HG03196 (cell line): ENCODE measurements around the gene MRPS5.

Source experiments
- ATAC-seq: cut with Tn5 transposase; IDR thresholded peaks from one replicate; pipeline ENCODE4 v1.9.1; 2021; ENCODE audit not compliant: unreplicated experiment

The MRPS5 gene

DNA sequence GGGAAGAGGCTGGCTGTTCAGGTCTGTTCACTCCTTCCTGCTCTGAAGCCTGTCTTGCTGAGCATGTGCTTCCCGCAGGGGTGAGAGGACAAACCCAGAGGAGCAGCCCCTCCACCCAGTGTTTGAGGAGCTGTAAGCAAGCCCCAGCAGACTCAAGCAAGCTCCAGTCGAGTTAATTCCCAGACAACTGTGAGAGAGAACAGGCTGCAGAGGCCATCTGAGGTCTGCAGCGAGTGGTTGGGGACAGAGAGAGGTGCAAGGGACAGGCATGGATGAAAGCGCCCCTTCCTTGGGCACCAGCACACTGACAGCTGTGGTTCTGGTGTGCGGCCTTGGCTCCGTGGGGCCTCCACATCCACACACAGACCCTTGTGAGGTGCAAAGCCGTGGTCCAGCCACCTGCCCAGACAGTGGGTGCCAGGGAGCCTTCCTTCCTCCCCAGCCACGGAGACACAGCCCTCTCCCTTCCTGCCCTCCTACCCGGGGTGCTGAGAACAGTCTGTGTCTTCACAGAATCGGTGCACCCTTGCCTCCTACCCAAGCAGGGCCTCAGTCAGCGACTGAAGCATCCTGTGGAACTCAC is 59.9 kb downstream of the MRPS5 start:
- no peak for ATAC-seq

DNA sequence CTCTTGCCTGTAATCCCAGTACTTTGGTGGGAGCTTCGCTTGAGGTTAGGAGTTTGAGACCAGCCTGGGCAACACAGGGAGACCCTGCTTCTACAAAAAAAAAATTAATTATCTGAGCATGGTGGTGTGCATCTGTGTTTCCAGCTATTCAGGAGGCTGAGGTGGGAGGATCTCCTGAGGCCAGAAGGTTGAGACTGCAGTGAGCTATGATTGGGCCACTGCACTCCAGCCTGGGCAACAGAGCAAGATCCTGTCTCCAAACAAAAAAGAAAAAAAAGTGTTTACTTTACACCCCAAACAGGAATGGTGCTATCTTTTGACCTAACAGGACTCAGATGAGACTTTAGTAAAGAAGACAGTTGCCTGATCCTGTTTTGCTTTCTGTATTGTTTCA is 60.5 kb downstream of the MRPS5 start:
- no peak for ATAC-seq

DNA sequence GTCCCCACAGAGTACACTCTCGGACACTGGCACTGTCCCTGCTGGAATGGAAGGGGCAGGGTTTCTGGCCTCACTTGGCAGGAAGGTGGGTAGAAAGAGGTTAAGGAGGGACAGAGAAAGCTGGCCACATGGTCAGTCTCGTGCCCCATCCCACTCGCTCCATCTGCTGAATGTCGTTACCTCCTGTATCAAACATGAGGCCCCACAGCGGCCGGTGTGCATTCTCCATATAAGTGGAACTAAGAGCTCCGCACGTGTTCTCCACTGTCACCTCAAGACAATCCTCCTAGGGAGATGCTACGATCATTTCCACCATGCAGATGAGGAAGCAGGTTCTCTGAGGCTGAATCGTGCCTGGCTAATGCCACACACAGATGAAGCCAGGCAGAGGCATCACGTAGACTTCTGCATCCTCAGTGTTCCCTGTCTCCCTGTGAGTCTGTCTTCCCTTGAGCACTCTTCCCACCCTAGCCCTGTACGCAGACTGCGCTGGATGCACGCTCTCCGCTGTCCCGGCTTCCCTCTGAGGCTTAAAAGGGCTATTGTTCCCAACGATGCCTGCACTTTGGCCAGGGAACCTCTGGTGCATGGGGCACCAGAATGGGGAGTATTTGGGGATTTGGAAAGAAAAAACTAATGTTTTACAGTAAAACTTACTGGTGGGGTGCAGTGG is 61.0 kb downstream of the MRPS5 start:
- ATAC-seq: no peak

DNA sequence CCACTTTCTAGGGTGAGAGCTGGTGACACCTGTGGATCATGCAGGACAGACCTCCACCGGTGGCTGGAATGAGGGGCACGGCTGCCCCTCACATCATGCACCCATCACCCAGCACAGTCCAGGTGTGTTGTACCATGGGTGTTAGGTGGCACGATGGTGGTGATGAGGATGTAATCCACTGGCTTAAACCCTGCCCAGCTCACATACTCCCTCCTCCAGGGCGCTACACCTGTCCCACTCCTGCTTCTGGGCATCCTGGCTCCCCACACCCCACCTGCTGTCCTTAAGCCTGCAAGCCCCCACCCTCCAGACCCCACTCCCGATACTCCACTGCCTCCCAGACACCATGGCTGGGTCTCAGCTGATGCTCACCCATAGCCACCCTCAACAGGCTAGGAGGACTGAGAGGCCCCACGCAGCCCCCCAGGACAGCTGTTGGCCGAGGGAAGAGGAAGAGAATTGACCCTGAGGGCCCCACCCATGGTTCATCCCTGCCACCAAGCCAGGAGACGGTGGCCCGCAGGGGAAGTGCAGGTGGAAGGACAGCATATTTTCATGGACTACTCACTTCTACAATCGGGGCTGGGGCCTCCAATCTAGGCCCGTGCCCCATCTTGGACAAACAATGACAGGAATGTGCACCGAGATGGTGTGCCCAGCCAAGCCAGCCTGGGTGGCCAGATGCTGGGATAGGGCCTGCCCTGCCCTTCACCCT is 61.8 kb downstream of the MRPS5 start:
- ATAC-seq: no peak

DNA sequence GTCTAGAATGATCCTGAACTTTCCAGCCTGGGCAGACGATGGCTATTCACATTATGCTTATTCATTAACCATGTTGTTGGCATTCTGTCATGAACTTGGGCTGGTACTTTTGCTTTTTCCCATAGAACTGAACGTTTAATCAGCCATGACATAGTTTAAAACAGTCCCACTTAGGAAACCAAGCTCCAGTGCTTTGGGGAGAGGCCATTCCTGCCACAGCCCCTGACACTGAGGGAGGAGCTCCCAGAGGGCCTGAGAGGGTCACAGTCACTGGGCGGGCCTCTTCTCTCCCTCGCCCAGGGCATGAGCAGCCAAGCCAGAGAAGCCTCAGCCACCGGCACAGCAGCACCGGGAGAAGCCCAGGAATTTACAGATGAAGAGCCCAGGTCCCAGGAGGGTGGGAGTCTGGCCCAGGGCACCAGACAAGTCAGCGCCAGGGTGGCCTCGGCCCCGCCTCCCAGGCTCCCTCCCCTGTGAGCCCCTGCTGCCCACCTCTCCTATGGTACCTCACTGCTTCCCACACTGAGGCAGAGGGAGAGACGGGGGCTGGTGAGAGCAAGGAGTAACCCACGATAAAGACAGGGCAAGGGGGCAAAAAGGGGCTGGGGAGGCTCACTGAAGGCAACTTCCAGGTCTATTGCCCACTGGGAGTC is 62.5 kb downstream of the MRPS5 start:
- ATAC-seq: no peak

DNA sequence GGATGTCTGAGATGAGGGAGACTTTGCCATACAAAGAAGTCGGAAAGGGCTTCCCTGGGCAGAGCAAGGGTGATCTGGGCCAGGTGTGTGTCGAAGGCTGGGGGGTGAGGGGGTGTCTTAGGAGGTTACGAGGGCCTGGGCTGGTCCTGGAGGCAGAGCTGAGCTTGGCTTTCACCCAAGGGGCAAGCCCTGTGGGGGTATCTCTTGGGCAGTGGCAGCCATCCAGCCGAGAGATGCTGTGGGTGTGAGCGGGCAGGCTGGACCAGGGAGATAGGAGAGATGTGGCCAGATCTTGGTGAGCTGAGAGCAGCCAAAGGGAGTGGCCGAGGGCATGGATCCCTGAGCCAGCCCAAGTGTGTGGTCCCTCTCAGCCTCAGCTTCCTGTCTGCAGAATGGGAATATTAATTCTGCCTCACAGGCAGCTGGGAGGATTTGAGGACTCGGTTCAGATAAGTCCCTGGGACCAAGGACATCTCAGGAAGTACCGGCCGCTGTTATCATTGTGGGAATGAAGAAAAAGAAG is 63.1 kb downstream of the MRPS5 start:
- ATAC-seq: no peak

DNA sequence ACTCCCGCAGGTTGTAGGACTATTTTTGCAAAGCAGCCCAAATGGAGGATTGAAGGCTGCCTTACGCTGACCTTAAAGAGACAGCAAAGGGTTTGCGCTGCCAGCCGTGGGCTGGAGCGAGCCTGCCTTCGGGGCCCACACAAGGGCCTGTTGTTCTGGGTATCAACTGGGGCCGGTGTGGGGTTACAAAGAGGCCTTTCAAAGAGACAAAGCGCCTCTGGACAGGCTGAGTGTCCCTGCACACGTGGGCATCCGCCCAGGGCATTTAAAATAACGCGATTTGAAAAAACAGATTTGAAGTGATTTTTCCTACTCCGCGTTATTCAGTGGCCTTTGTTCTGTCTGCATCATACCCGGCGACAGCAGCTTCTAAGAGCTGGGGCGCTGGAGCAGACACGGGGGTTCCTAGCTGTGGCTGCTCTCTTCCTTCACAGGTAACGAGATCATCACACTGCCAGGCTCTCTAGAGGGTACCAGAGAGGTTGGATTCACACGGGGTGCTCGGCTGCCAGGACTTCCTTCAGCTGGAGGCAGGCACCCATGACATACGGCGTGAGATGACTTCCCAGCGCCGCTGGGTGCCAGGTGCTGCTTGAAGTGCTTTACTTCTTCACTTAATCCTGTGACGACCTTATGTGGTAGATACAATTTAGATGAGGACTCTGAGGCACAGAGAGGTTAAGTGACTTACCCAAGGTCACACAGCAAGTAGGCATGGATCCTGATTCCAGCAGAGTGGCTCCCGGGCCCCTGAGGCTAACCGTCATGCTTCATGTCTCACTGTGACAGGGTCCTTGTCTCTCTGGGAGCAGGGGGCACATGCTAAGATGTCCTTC is 63.9 kb downstream of the MRPS5 start:
- no peak for ATAC-seq

DNA sequence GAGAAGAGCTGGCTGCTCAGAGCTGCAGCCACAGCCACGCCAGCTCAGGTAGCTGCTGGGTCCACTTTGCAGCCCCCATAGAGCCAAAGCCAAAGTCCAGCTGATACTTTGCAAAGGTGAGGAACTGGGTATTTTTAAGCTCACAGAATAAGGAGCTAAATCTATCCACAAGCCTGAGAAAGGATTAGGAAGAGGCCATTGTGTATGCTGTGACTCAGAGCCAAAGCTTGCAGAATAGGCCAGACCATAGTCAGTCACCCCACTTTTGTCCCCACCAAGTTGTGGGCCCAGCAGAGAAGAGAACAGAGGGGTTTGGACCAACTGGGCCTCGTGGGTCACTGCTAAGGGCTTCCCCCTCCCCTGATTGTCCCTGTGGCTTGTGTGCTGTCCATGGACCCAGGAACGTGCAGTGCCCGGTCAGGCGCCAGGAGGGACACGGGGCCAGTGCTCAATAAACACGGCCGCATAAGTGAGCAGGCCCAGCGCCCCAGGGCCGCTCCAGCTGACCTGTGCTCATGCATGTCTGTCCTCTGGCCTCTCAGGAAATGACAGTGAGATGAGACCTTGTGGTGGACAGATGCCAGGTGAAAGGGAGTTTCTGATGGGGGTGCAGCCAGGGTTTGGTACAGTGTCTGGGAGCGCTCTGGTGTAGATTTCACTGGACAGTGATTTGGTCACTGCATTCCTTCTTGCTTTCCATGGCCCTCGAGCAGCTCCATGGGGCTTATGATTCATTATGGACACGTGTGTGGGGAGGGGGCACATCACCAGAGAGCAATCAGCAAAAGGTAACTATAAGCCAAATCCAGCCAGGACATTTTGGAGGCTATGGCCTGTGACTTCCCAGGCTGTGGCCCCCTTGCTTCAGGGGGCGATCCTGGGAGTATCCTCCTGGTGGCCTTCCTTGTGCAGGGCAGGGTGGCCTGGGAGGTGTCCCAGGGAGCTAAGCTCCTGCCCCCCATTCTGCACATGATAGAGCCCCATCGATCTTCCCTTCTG is 64.8 kb downstream of the MRPS5 start:
- ATAC-seq: no peak

DNA sequence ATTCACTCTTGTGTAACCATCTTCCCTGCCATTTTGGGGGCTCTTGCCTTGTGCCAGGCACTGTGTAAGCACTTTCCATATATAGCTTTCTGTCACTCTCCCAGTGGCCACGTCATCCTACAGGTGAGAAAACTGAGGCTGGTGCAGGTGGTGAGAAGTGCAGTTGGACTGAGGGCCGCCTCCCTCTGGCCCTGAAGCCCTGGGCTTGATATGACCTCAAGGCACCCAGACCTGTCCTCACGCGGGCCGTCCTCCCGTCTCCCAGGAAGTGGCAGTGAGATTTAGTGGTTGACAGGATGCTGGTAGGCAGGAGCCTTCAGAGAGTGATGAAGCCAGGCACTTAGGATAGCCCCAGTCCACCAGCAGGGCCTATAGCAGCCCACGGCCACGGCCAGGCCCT is 65.6 kb downstream of the MRPS5 start:
- ATAC-seq: no peak

DNA sequence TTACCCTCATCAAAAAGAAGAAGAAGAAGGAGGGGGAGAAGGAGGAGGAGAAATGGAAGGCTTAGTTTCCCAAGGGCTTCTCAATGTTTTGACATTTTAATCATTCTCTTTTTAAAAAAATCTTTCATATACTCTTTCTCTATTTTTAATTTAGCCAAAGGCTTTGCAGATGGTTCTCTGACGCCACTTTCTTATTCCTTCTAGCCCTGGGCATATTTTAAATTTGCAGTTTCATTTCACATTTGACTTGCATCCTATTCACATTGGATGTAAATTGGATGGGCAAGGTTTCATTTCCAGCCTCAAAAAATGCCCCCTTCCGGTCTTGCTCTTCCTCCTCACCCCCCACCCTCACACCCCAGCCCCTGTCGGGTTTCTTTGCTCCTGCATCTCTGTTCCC is 66.3 kb downstream of the MRPS5 start:
- ATAC-seq: no peak

DNA sequence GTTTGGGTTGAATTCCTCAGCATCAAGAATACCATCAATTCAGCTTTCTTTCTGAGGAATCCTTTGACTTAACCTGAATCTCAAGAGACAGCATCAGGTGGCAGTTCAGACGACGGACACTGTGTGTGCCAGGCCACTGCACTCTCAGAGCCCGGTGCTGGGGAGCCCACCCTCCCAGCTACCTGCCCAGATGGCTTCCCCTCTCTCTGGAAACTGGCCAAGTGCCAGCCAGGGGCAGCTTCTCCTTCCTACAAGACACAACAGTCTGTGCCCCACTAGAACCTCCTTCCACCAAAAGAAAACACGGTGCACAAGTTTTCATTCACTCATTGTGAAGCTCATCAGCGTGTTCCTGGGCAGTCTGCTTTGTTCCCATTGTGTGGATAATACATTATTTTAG is 67.6 kb downstream of the MRPS5 start:
- no peak for ATAC-seq

DNA sequence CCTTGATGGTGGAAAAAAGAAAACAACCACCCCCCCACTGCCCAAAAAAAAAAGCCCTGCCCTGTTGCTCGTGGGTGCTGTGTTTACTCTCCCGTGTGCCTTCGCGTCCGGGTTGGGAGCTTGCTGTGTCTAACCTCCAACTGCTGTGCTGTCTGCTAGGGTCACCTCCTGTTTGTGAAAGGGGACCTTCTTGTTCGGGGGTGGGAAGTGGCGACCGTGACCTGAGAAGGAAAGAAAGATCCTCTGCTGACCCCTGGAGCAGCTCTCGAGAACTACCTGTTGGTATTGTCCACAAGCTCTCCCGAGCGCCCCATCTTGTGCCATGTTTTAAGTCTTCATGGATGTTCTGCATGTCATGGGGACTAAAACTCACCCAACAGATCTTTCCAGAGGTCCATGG is 68.1 kb downstream of the MRPS5 start:
- no peak for ATAC-seq

DNA sequence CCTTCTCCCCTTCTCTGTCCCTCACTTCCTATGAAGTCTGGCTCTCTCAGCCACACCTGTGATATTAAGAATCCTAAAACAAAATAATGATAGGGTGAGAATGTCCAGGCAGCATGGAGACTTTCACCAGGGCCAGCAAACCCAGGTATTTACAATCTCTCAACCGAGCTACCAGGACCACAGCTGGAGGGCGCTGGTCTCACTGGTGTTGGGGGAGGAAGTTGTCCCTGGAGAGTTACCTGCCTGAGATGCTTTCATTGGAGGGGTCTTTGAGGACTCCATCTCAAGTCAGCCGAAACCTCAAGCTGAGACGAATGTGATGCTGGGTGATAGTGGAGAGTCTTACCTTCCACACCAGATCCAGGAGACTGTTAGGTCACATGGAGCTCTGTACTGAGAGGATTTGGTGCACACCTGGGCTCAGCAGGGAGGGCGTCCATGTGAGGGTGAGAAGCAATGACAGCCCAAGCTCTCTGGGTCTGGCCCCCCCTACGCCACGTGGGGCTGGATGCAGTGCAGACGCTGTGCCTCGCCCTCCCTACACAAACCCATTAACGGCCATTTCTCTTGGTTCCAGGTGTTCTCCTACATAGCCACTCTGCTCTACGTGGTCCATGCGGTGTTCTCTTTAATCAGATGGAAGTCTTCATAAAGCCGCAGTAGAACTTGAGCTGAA is 68.7 kb downstream of the MRPS5 start:
- no peak for ATAC-seq

DNA sequence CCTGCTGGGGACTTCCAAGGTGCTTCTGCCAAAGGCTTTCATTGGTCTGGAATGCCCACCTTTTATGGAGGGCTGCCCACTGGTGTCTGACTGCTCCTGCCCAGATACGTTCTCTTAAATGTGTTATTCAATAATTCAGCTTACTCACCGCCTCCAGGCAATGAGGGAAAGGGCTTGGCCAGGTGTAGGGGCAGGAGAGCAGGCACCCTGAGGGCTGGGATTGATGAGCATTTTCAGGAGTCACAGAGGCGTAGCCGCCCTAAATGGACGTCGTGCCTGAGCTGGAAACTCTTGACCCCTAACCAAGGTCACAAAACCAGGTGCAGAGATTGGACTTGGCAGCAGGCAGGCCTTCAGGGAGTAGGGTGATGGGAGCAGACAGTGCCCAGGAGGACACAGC is 69.3 kb downstream of the MRPS5 start:
- no peak for ATAC-seq

DNA sequence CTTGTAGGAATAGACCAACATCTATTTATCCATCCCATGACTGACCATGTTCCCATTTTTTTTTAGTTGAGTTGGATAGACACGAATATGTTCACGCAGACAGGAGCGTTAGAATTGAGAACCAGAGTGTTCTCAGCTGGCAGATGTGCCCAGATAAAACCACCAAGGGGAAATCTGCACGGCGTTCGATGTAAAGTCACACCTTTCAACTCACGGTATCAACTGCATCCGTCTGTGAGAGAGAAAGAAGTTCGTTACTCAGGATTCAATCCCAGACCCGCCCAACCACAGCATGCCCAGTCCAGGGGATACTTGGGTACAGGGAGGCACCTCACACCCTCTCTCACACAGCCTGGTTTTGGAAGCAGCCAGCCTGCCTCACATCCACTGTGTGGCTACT is 70.0 kb downstream of the MRPS5 start:
- no peak for ATAC-seq

DNA sequence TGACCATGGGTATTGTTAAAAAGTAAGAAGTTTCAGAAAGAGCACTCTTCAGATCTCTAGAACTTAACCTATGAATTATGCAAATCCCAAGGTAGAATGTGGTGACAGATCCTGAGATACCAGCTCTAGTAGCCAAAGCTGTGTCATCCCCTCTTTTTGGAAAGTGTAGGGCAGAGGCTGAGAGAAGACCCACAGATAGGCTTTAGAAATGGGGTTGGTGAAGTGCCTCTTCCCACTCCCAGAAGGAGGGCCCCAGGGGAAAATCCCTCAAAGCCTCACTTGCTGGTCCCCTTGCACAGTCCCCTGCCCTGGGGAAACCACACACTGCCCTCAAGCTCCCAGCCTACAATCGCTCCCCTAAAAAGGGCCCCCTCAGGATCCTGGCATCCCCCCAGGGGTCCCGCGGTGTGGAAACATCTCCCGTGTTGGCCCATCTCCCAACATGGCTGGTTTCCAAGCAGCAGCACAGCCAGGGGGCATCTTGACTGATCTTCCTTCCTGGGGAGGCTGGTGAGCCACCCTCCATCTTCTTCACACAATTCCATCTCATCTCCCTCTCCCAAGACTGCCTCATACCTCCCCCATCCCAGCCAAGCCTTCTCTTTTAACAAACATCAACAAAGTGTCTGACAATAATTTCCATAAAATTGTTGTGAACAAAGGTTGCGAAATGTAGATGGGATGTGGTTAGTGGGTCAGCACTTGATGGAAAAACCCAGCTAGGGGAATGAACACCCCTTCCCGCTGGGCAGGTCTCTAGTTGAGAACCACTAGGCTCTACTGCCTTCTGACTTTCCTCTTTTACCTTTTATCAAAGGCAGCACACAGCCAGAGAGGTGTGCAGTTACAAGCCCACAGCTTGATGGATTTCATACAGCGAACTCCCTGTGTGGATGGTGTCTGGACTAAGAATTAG is 71.0 kb downstream of the MRPS5 start:
- no peak for ATAC-seq

DNA sequence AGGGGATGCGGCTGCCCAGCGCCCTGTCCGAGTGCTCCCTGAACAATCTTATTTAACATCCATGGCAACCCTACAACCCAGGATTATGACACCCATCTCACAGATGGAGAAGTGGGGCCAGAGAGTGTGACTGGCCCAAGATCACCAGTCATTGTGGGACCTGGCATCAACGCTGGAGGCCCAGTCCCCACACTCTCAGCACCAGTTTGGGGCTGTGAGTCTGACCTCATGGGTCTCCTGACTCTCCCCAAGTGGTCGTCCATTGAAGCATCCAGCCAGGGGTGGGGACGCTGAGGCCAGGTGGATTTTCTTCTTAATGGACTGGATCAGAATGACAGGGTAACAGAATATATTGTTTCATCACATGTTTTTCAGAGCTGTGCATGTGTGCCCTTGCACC is 71.6 kb downstream of the MRPS5 start:
- no peak for ATAC-seq

DNA sequence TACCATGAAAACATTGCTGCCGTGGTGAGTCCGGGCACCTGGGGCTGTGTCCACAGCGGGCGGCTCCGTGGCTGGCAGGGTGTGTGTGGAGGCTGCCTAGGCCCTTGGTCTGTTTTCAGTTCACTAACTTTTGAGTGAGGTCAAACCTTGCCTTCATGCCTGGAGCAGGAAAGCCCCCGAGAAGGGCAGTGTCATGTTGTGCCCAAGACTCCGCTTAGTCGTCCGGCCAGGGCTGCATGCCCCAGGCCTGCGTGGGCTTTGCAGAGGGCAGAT is 72.0 kb downstream of the MRPS5 start:
- ATAC-seq: no peak
